Endodermal cell (in vitro differentiated cells): Measurements from ENCODE around the gene CAPN3. TPM values are rescaled to one million over a fixed set of nuclear protein-coding genes. Genes with fewer than 3 reads are reported as not detected.

Experiments used
- DNase-seq: peaks from one replicate; pipeline ENCODE4 v3.0.0-alpha.2; 2017
- H3K27ac ChIP-seq: 2 replicates; pipeline ENCODE4 v1.5.1; 2013; ENCODE audit warnings: mild to moderate bottlenecking, low read depth, low read length, moderate library complexity
- H3K27me3 ChIP-seq: 2 replicates; pipeline ENCODE4 v1.6.1; 2013; ENCODE audit warnings: mild to moderate bottlenecking, low read length, moderate library complexity; ENCODE audit not compliant: insufficient read depth, control insufficient read depth, poor library complexity, severe bottlenecking
- H3K36me3 ChIP-seq: 2 replicates; pipeline ENCODE4 v1.7.0; 2013; ENCODE audit warnings: mild to moderate bottlenecking, low read length, moderate library complexity; ENCODE audit not compliant: control insufficient read depth, insufficient read depth
- H3K4me1 ChIP-seq: one replicate; pipeline ENCODE4 v1.7.0; 2013; ENCODE audit warnings: low read length; ENCODE audit not compliant: control insufficient read depth, insufficient read depth
- H3K4me3 ChIP-seq: 2 replicates; pipeline ENCODE4 v1.5.1; 2013; ENCODE audit warnings: mild to moderate bottlenecking, low read length, moderate library complexity
- H3K9ac ChIP-seq: 2 replicates; pipeline ENCODE4 v1.6.1; 2013; ENCODE audit warnings: mild to moderate bottlenecking, low read length, moderate library complexity; ENCODE audit not compliant: poor library complexity, severe bottlenecking; ENCODE audit errors: extremely low read depth
- H3K9me3 ChIP-seq: 2 replicates; pipeline ENCODE4 v1.6.1; 2013; ENCODE audit warnings: mild to moderate bottlenecking, low read length, moderate library complexity; ENCODE audit not compliant: control insufficient read depth
- H3K27ac Mint-ChIP-seq: 2 replicates; pipeline ENCODE4 v1.8.0; 2020; ENCODE audit warnings: mixed read lengths
- H3K27me3 Mint-ChIP-seq: 2 replicates; pipeline ENCODE4 v1.8.0; 2021; ENCODE audit warnings: mild to moderate bottlenecking, mixed read lengths; ENCODE audit not compliant: insufficient read depth
- H3K36me3 Mint-ChIP-seq: 2 replicates; pipeline ENCODE4 v1.8.0; 2020; ENCODE audit warnings: low read depth, mixed read lengths
- H3K4me1 Mint-ChIP-seq: 2 replicates; pipeline ENCODE4 v1.8.0; 2020; ENCODE audit warnings: mixed read lengths
- H3K4me3 Mint-ChIP-seq: 2 replicates; pipeline ENCODE4 v1.8.0; 2020; ENCODE audit warnings: mild to moderate bottlenecking, moderate library complexity, mixed read lengths
- H3K9me3 Mint-ChIP-seq: 2 replicates; pipeline ENCODE4 v1.8.0; 2020; ENCODE audit warnings: mild to moderate bottlenecking, mixed read lengths
- CTCF ChIP-seq: fragments of 200-600 bp; sonication (generic); conservative IDR thresholded peaks from 2 replicates; pipeline ENCODE4 v1.5.0; 2021; ENCODE audit warnings: antibody characterized with exemption, mild to moderate bottlenecking
- WGBS, 2 experiments: methylation state at CpG; one replicate each; pipeline versions ENCODE4 v1.1.5 to v1.1.7; 2013; ENCODE audit warnings: missing lambda C conversion rate in 2 of 2, mixed read lengths in 1 of 2; ENCODE audit not compliant: insufficient coverage in 1 of 2, insufficient read length in 1 of 2; 5-methylcytosine and 5-hydroxymethylcytosine counted together
- total RNA-seq, 2 donors: library from RNA; stranded (reverse); fragmentation: NEBNext Ultra II Directional in 1 of 2; extraction: Animal tissue kit (Norgen Biotek cat#: 25700) in 1 of 2; gene quantifications; 2 replicates in 1 of 2; 3 replicates in 1 of 2; pipeline ENCODE4 v1.2.1, GENCODE V29; 2021

CAPN3 gene
- total RNA-seq, 2 donors from 2014 or later, result 0.77 to 1.5 TPM

- no peak overlapping the region for H3K4me3 ChIP-seq
- Mint-ChIP-seq H3K36me3 (no peaks in the 10 kb centered on the region), H3K4me3 (no peak overlapping the region), H3K27ac (no peak overlapping the region), H3K27me3 (peaks cover 12% of the 10 kb centered on the region), H3K4me1 (peaks cover 6% of the 10 kb centered on the region), H3K9me3 (no peaks in the 10 kb centered on the region)
- H3K9me3 ChIP-seq, result no peaks in the 10 kb centered on the region
- H3K36me3 ChIP-seq, result no peaks in the 10 kb centered on the region
- H3K9ac ChIP-seq, result no peak overlapping the region
- H3K4me1 ChIP-seq, result peaks cover 6% of the 10 kb centered on the region
- H3K27ac ChIP-seq, result no peak overlapping the region
- TF ChIP-seq CTCF, result no peak
- H3K27me3 ChIP-seq, result no peaks in the 10 kb centered on the region
- WGBS, 2 experiments, result 95 to 97% methylated on average over 6 of the region's 6 CpGs
- DNase-seq, result no peak
These were observed 4.0 kb upstream of the CAPN3 start for GRCh38 chr15:42355291-42355690.

- no peak overlapping the region for H3K27ac ChIP-seq
- no peak overlapping the region for H3K4me3 ChIP-seq
- Mint-ChIP-seq H3K4me3 (no peak overlapping the region), H3K36me3 (no peaks in the 10 kb centered on the region), H3K27ac (no peak overlapping the region), H3K9me3 (no peaks in the 10 kb centered on the region), H3K27me3 (peaks cover 17% of the 10 kb centered on the region), H3K4me1 (peaks cover 6% of the 10 kb centered on the region)
- no peak for TF ChIP-seq CTCF
- H3K36me3 ChIP-seq, result no peaks in the 10 kb centered on the region
- no peak for DNase-seq
- peaks cover 8% of the 10 kb centered on the region for H3K27me3 ChIP-seq
- 84 to 95% methylated on average over 3 to 5 of the region's 5 CpGs for WGBS, 2 experiments
- peaks cover 6% of the 10 kb centered on the region for H3K4me1 ChIP-seq
- no peaks in the 10 kb centered on the region for H3K9me3 ChIP-seq
- H3K9ac ChIP-seq, result no peak overlapping the region
These were observed 2.5 kb upstream of the CAPN3 start for GRCh38 chr15:42356851-42357250.

GRCh38 chr15:42358141-42358540, 1.2 kb upstream of the CAPN3 start:
- no peak overlapping the region for H3K4me3 Mint-ChIP-seq
- Histone ChIP-seq H3K27ac (no peak overlapping the region), H3K27me3 (peaks cover 8% of the 10 kb centered on the region), H3K4me3 (no peak overlapping the region), H3K4me1 (peaks cover 6% of the 10 kb centered on the region), H3K9ac (no peak overlapping the region), H3K9me3 (no peaks in the 10 kb centered on the region), H3K36me3 (no peaks in the 10 kb centered on the region)
- no peaks in the 10 kb centered on the region for H3K36me3 Mint-ChIP-seq
- peaks cover 6% of the 10 kb centered on the region for H3K4me1 Mint-ChIP-seq
- WGBS, 2 experiments, result 94% methylated on average over 2 of the region's 2 CpGs
- H3K9me3 Mint-ChIP-seq, result no peaks in the 10 kb centered on the region
- DNase-seq, result no peak
- TF ChIP-seq CTCF, result no peak
- no peak overlapping the region for H3K27ac Mint-ChIP-seq
- H3K27me3 Mint-ChIP-seq, result peaks cover 21% of the 10 kb centered on the region
